Spleen (tissue), 11 donors: ENCODE measurements around the gene TXNDC15. TPM values are rescaled to one million over a fixed set of nuclear protein-coding genes. Genes with fewer than 3 reads are reported as not detected.

Source experiments
- DNase-seq: peaks from one replicate; pipeline ENCODE4 v3.0.0-alpha.2; 2020
- H3K27ac ChIP-seq, 8 donors: fragments of 200-600 bp; sonication (generic) in 7 of 8; 1 replicate in 4 of 8; 2 replicates in 4 of 8; pipeline versions ENCODE4 v1.5.0 to v1.8.0; 2016 to 2021; ENCODE audit warnings: inconsistent platforms in 4 of 8, mild to moderate bottlenecking in 4 of 8, moderate library complexity in 1 of 8
- H3K27me3 ChIP-seq, 7 donors: fragments of 200-600 bp; sonication (generic) in 6 of 7; replicated peaks in 1 of 7; 1 replicate in 4 of 7; 2 replicates in 3 of 7; pipeline versions ENCODE4 v1.5.0 to v1.8.0; 2016 to 2021; ENCODE audit warnings: inconsistent platforms in 3 of 7, mild to moderate bottlenecking in 1 of 7
- H3K36me3 ChIP-seq, 6 donors: fragments of 200-600 bp; sonication (generic) in 5 of 6; 1 replicate in 4 of 6; 2 replicates in 2 of 6; pipeline versions ENCODE4 v1.5.0 to v1.8.0; 2016 to 2021; ENCODE audit warnings: inconsistent platforms in 2 of 6
- H3K4me1 ChIP-seq, 6 donors: fragments of 200-600 bp; sonication (generic) in 5 of 6; 1 replicate in 3 of 6; 2 replicates in 3 of 6; pipeline versions ENCODE4 v1.5.0 to v1.8.0; 2016 to 2021; ENCODE audit warnings: inconsistent platforms in 3 of 6
- H3K4me3 ChIP-seq, 8 donors: fragments of 200-600 bp; sonication (generic) in 7 of 8; 1 replicate in 4 of 8; 2 replicates in 4 of 8; pipeline versions ENCODE4 v1.5.0 to v1.8.0; 2016 to 2021; ENCODE audit warnings: inconsistent platforms in 4 of 8, mild to moderate bottlenecking in 4 of 8, moderate library complexity in 2 of 8
- H3K9me3 ChIP-seq, 8 donors: fragments of 200-600 bp; sonication (generic) in 7 of 8; 1 replicate in 4 of 8; 2 replicates in 4 of 8; pipeline versions ENCODE4 v1.5.0 to v1.8.0; 2016 to 2021; ENCODE audit warnings: inconsistent platforms in 4 of 8
- POLR2A ChIP-seq, 3 donors: fragments of 450-650 bp; IDR thresholded peaks; one replicate each; pipeline ENCODE4 v1.5.1; 2017; ENCODE audit warnings: antibody characterized with exemption in 3 of 3, mild to moderate bottlenecking in 1 of 3
- POLR2AphosphoS5 ChIP-seq, 3 donors: sonication (generic); formaldehyde crosslinking; IDR thresholded peaks; one replicate each; pipeline ENCODE4 v1.5.1; 2017; ENCODE audit warnings: antibody characterized with exemption in 3 of 3
- WGBS, 5 donors: extraction: QIAGEN DNeasy Blood & Tissue Kit in 3 of 5; methylation state at CpG; one replicate each; pipeline versions ENCODE4 v1.1.5 to v1.1.7; 2013 to 2018; 5-methylcytosine and 5-hydroxymethylcytosine counted together
- intact Hi-C: fragments of 100-400 bp; cut with DNase I; formaldehyde crosslinking; loops from one replicate; pipeline ENCODE4 v1.15.0; 2023; ENCODE audit warnings: low total_unique reads
- polyA plus RNA-seq, 3 donors: library from polyadenylated mRNA; stranded (reverse); fragments of 200-250 nt; gene quantifications; one replicate each; pipeline ENCODE4 v1.2.1, GENCODE V29; 2013
- total RNA-seq, 7 donors: library from RNA; depleted of rRNA in 3 of 7; stranded (reverse); fragments of >200 nt in 3 of 7; fragmentation: NEBNext Ultra II Directional in 4 of 7; extraction: Animal tissue kit (Norgen Biotek cat#: 25700) in 4 of 7; gene quantifications; one replicate each; pipeline versions ENCODE4 v1.1.0 to v1.2.1, GENCODE V29; 2016 to 2021
- TF ChIP-seq, protein P1 (sequence below), 11 experiments: fragments of 200-600 bp in 7 of 11; fragments of 450-650 bp in 4 of 11; sonication (generic) in 4 of 11; IDR thresholded peaks in 8 of 11; conservative IDR thresholded peaks in 3 of 11; 1 replicate in 7 of 11; 2 replicates in 4 of 11; pipeline versions ENCODE4 v1.4.0 to v1.8.0; 2016 to 2021; ENCODE audit warnings: antibody characterized with exemption in 11 of 11, inconsistent platforms in 4 of 11, mild to moderate bottlenecking in 1 of 11
- donor health status: healthy with polysubstance abuse.
- donor health status: DM: no; HTN: no; CAD: no; lungs with moderate emphysema.
- donor health status: DM: no; HTN: no; CAD: no.
- donor health status: Bipolar disorder and iron deficiency.
- donor health status: healthy.
- donor health status: DM: no; HTN: no; CAD: no.
- donor health status: DM: yes; HTN: yes; CAD: no.

TXNDC15 gene
- total and polyA plus RNA-seq, 10 donors = 37.4 to 109 (median 58.0) TPM

- Histone ChIP-seq H3K36me3 (peaks cover 0 to 55% (median 8%) of the 10 kb centered on the region in 6 donors), H3K4me1 (no peaks in the 10 kb centered on the region), H3K4me3 (no peak overlapping the region), H3K27me3 (no peaks in the 10 kb centered on the region), H3K27ac (no peak overlapping the region), H3K9me3 (no peaks in the 10 kb centered on the region)
- 94 to 98% (median 95%) methylated on average over 6 of the region's 6 CpGs for WGBS, 5 donors
- intact Hi-C loops = no loop called here
- TF ChIP-seq POLR2A (IDR thresholded peaks at IDR 0.05) (no peak), POLR2AphosphoS5 (IDR thresholded peaks at IDR 0.05) (no peak)
- TF ChIP-seq, protein P1, sequence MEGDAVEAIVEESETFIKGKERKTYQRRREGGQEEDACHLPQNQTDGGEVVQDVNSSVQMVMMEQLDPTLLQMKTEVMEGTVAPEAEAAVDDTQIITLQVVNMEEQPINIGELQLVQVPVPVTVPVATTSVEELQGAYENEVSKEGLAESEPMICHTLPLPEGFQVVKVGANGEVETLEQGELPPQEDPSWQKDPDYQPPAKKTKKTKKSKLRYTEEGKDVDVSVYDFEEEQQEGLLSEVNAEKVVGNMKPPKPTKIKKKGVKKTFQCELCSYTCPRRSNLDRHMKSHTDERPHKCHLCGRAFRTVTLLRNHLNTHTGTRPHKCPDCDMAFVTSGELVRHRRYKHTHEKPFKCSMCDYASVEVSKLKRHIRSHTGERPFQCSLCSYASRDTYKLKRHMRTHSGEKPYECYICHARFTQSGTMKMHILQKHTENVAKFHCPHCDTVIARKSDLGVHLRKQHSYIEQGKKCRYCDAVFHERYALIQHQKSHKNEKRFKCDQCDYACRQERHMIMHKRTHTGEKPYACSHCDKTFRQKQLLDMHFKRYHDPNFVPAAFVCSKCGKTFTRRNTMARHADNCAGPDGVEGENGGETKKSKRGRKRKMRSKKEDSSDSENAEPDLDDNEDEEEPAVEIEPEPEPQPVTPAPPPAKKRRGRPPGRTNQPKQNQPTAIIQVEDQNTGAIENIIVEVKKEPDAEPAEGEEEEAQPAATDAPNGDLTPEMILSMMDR (IDR thresholded peaks at IDR 0.05 in 8 of 11, conservative IDR thresholded peaks at IDR 0.05 in 3 of 11) = no peak
- DNase-seq = no peak
Observed at GRCh38 chr5:134938030-134938429, 63.9 kb downstream of the TXNDC15 start.

DNA sequence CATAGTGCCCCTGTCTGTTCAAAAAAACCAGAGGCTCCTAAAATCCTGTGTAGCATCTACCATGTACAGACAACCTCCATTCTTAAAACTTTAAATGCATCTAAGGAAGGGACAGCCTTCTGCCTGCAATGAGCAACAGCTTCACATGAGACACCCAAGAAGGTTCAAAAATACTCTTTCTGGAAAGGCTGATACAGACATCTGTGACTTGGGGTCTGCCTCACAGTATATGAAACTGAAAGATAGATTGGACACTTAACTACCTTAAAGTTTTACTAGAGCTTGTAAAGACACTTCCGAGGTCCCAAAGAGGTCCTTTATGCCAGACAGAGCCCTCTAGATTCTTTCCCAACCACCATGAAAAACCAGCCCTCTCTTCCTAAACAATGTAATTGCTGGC, 65.3 kb downstream of the TXNDC15 start:
- H3K27me3 ChIP-seq = no peaks in the 10 kb centered on the region
- intact Hi-C loops = no loop called here
- no peak overlapping the region for H3K4me3 ChIP-seq
- no peak overlapping the region for H3K27ac ChIP-seq
- H3K4me1 ChIP-seq = no peaks in the 10 kb centered on the region
- WGBS, 5 donors = 88 to 100% (median 96%) methylated on average over 1 of the region's 1 CpG
- TF ChIP-seq POLR2A (IDR thresholded peaks at IDR 0.05) = no peak
- TF ChIP-seq, protein P1 (IDR thresholded peaks at IDR 0.05 in 8 of 11, conservative IDR thresholded peaks at IDR 0.05 in 3 of 11) = no peak
- no peak for TF ChIP-seq POLR2AphosphoS5 (IDR thresholded peaks at IDR 0.05)
- peaks cover 0 to 55% (median 8%) of the 10 kb centered on the region in 6 donors for H3K36me3 ChIP-seq
- DNase-seq = no peak
- no peaks in the 10 kb centered on the region for H3K9me3 ChIP-seq

GRCh38 chr5:134943547-134943946, 69.4 kb downstream of the TXNDC15 start:
- Histone ChIP-seq H3K9me3 (no peaks in the 10 kb centered on the region), H3K27ac (no peak overlapping the region), H3K4me3 (no peak overlapping the region), H3K36me3 (peaks cover 0 to 26% (median 0%) of the 10 kb centered on the region in 6 donors), H3K4me1 (no peaks in the 10 kb centered on the region), H3K27me3 (no peaks in the 10 kb centered on the region)
- TF ChIP-seq, protein P1 (IDR thresholded peaks at IDR 0.05 in 8 of 11, conservative IDR thresholded peaks at IDR 0.05 in 3 of 11) = no peak
- TF ChIP-seq POLR2AphosphoS5 (IDR thresholded peaks at IDR 0.05) (no peak), POLR2A (IDR thresholded peaks at IDR 0.05) (no peak)
- 84 to 92% (median 92%) methylated on average over 1 of the region's 1 CpG for WGBS, 5 donors
- intact Hi-C loops = no loop called here
- no peak for DNase-seq

GRCh38 chr5:134944630-134945029, 70.5 kb downstream of the TXNDC15 start:
- no peaks in the 10 kb centered on the region for H3K27me3 ChIP-seq
- no peak overlapping the region for H3K4me3 ChIP-seq
- H3K27ac ChIP-seq = no peak overlapping the region
- no peaks in the 10 kb centered on the region for H3K4me1 ChIP-seq
- DNase-seq = no peak
- TF ChIP-seq POLR2A (IDR thresholded peaks at IDR 0.05) (no peak), POLR2AphosphoS5 (IDR thresholded peaks at IDR 0.05) (no peak)
- TF ChIP-seq, protein P1 (IDR thresholded peaks at IDR 0.05 in 8 of 11, conservative IDR thresholded peaks at IDR 0.05 in 3 of 11) = no peak
- H3K36me3 ChIP-seq = peaks cover 0 to 22% (median 0%) of the 10 kb centered on the region in 6 donors
- 68 to 73% (median 71%) methylated on average over 1 of the region's 1 CpG for WGBS, 5 donors
- H3K9me3 ChIP-seq = no peaks in the 10 kb centered on the region
- intact Hi-C loops = no loop called here
